ENCODE data around the gene PDZD7. TPM values are rescaled to one million over a fixed set of nuclear protein-coding genes. Genes with fewer than 3 reads are reported as not detected.

PDZD7 gene
- total and polyA plus RNA-seq, 9 of the 15 experiments (the other 6 are each of a cell fraction or from before 2014, with no cell fraction given) = 0.04 to 0.24 (median 0.08) TPM; not detected in 3

GRCh38 chr10:100986952-100987684 lies 43.8 kb downstream of the PDZD7 start, which contains the start of the genes MRPL43 and TWNK (continued):
- TF ChIP-seq ZBTB2 (IDR thresholded peaks at IDR 0.05) (peak; percentile 84), NR0B1 (IDR thresholded peaks at IDR 0.05; ENCODE audit: partially characterized antibody) (no peak), ETV1 (tag; conservative IDR thresholded peaks at IDR 0.05; ENCODE audit: low read depth) (no peak; the same call in 1 of the 2 replicates), HDAC2 (IDR thresholded peaks at IDR 0.05) (peak; percentile 88; the same call in 1 of the 2 replicates), MAZ (CRISPR knock-in tag; conservative IDR thresholded peaks at IDR 0.05 in 1 of 2, IDR thresholded peaks at IDR 0.05 in 1 of 2) (peak in 1 of 2 experiments; percentile 42; a peak in 2 of 4 replicates), POLR2G (IDR thresholded peaks at IDR 0.05; ENCODE audit: low read depth, low read length) (peak; percentile 84), SIN3B (IDR thresholded peaks at IDR 0.05; ENCODE audit: low read depth) (peak; percentile 78; the same call in 1 of the 2 replicates), MXI1 (IDR thresholded peaks at IDR 0.05; ENCODE audit: low read depth, low read length) (peak; percentile 84), POLR2AphosphoS5 (IDR thresholded peaks at IDR 0.05; ENCODE audit: control insufficient read depth, insufficient read depth, low read depth, low read length) (peak; percentile 53; the same call in 1 of the 2 replicates), BRD4 (IDR thresholded peaks at IDR 0.05) (peak; percentile 70; the same call in 1 of the 2 replicates), ZC3H8 (IDR thresholded peaks at IDR 0.05) (no peak), ZNF395 (CRISPR knock-in tag; IDR thresholded peaks at IDR 0.05) (peak; percentile 43; the same call in 1 of the 2 replicates), RBFOX2 (IDR thresholded peaks at IDR 0.05; ENCODE audit: low read depth, low read length) (peak; percentile 86), MBD2 (IDR thresholded peaks at IDR 0.05; ENCODE audit: borderline replicate concordance, low read depth) (peak; percentile 68; the same call in 1 of the 2 replicates), ZFX (CRISPR knock-in tag; IDR thresholded peaks at IDR 0.05) (peak; percentile 78), NFE2 (IDR thresholded peaks at IDR 0.05; ENCODE audit: low read depth) (no peak)
